ENCODE measurements around the gene ANKRD13B. TPM values are rescaled to one million over a fixed set of nuclear protein-coding genes. Genes with fewer than 3 reads are reported as not detected.

The ANKRD13B gene
- total RNA-seq, 2 donors from 2014 or later = 7.9 to 13.5 TPM

DNA sequence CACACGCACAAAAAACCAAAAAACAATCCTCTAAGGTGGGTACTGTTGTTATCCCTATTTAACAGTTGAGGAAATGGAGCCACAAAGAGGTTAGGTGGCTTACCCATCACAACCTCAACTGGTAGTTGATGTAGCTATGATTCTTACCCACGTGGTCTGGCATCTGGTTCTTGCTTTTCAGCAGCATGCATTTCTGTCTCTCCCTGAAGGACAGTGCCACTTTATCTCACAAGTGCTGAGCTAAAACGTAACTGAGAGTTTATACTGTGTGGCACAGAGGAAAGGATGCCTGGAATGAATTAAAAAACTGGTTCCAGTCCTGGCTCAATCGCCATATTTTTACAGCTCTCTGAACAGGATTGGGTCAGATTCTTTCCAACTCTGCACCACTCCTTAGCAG, 31.7 kb downstream of the ANKRD13B start:
- peak overlapping the region; percentile 85 to 91 for H3K4me3 Mint-ChIP-seq
- peak; percentile 56 to 59 for ATAC-seq (replicated peaks in 1 of 2)
- no peaks in the 10 kb centered on the region for H3K9me3 Mint-ChIP-seq

DNA sequence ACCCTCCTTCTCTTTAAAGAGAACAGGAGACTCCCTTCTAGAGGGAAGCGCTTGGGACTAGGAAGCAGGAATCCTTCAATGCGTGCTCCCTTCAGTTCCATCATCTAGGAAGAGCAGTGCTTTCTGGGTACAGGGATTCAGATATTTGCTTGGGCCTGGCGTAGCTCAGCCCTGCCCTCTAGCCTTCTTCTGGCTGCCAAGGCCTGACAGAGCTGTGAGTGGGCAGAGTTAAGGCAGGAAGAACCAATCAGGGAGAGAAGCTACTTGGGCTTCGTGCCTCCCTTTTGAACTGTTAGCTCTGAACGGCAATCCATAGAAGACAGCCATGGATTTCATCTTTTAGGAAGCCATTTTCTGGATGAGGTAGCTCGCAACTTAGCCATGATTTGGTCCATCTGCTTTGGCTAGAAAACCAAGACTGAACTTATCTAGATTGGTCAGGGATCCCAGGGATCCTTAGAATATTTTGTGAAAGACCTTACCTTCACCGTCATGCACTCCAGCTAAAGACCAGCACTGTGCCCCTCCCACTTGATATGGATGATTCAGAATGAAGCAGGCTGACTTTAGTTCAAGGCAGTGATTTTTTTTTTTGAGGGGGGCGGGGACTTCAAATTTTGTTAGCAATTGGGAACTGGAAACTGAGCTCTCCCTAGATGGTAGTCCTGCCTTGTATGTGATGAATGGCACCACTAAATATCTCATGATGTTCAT, 32.3 kb downstream of the ANKRD13B start:
- H3K27ac Mint-ChIP-seq = peak overlapping the region; percentile 91

More for the DNA sequence above, 31.7 kb downstream of the ANKRD13B start:
- Mint-ChIP-seq H3K36me3 (ENCODE audit: insufficient read depth in 2 of 2) (no peaks in the 10 kb centered on the region), H3K27ac (peak overlapping the region; percentile 80), H3K27me3 (ENCODE audit: low read depth) (no peaks in the 10 kb centered on the region), H3K4me1 (ENCODE audit: low read depth) (peaks cover 76% of the 10 kb centered on the region)
- peak; percentile 47 to 56 for DNase-seq

DNA sequence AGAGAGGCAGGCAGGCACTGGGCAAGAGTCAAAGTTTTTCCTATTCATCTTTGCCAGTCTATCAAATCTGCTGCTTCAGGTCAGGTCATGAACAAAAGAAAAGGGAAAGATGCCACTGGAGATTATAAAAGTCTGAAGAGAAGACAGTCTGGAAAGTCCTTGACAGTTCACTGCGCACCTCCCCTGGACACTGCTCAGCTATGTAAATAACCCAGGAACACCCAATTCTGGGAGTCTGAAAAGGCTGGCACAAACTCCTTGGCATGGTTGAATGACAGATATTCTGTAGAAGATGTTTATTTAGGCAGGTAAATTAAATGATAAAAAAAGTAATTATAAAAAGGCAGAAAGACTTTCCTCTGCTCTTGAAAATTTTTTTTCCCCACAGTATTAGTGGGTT, 35.0 kb downstream of the ANKRD13B start:
- peaks cover 71% of the 10 kb centered on the region for H3K4me1 Mint-ChIP-seq (ENCODE audit: low read depth)
- H3K36me3 Mint-ChIP-seq (ENCODE audit: insufficient read depth in 2 of 2) = peaks cover 4% of the 10 kb centered on the region in 2 donors
- H3K27ac Mint-ChIP-seq = peak overlapping the region; percentile 52
- H3K9me3 Mint-ChIP-seq = no peaks in the 10 kb centered on the region
- ATAC-seq (replicated peaks in 1 of 2) (no peak), DNase-seq (no peak)
- no peaks in the 10 kb centered on the region for H3K27me3 Mint-ChIP-seq (ENCODE audit: low read depth)
- no peak overlapping the region for H3K4me3 Mint-ChIP-seq

More for the DNA sequence above, 32.3 kb downstream of the ANKRD13B start:
- no peaks in the 10 kb centered on the region for H3K27me3 Mint-ChIP-seq (ENCODE audit: low read depth)
- peaks cover 82% of the 10 kb centered on the region for H3K4me1 Mint-ChIP-seq (ENCODE audit: low read depth)
- no peaks in the 10 kb centered on the region for H3K9me3 Mint-ChIP-seq
- H3K36me3 Mint-ChIP-seq (ENCODE audit: insufficient read depth in 2 of 2) = no peaks in the 10 kb centered on the region
- H3K4me3 Mint-ChIP-seq = peak overlapping the region; percentile 85 to 91
- ATAC-seq (replicated peaks in 1 of 2) (no peak), DNase-seq (no peak)

DNA sequence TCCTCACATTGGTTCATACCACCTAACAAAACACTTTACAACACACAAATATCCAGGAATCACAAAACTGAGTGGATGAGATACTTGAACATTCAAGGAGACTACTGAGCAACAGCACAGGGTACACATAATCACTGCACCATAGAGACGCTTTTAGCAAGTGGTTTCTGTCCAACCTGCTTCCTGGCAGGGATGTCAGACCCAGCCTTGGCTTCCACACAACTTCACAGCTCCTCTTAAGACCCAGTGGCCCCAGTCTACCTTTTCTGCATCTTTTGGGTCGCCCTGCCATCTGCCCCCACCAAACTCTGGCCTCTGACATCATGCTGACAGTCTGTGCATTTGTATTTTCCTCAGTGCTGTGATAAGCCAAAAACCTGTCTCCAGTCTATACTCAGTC, 35.7 kb downstream of the ANKRD13B start:
- Mint-ChIP-seq H3K27me3 (ENCODE audit: low read depth) (no peaks in the 10 kb centered on the region), H3K4me3 (no peak overlapping the region), H3K27ac (peak overlapping the region; percentile 10), H3K9me3 (no peaks in the 10 kb centered on the region), H3K4me1 (ENCODE audit: low read depth) (peaks cover 66% of the 10 kb centered on the region), H3K36me3 (ENCODE audit: insufficient read depth in 2 of 2) (peaks cover 4 to 6% of the 10 kb centered on the region in 2 donors)
- no peak for DNase-seq
- ATAC-seq (replicated peaks in 1 of 2) = no peak

DNA sequence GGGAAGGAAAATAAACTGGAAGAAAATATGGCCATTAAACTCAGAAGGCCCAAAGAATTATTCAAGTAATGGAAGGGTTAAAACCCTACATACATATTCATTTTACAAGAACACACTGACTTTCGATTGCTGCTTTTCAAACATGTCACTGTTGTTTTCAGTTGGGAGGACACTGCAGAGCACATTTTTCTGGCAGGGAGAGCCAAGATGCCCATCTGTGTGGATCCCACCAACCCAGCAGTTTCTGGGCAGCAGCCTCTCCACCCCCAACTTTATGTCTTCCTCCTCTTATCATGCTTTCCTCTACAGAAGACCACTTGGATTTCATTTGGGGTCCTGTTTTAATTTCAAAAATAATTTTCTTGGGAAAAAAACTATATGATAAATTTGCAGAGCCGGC, 36.9 kb downstream of the ANKRD13B start:
- no peak for ATAC-seq (replicated peaks in 1 of 2)
- Mint-ChIP-seq H3K27me3 (ENCODE audit: low read depth) (no peaks in the 10 kb centered on the region), H3K4me3 (no peak overlapping the region), H3K9me3 (no peaks in the 10 kb centered on the region), H3K36me3 (ENCODE audit: insufficient read depth in 2 of 2) (peaks cover 6 to 12% of the 10 kb centered on the region in 2 donors), H3K4me1 (ENCODE audit: low read depth) (peaks cover 59% of the 10 kb centered on the region), H3K27ac (peak overlapping the region; percentile 71)
- DNase-seq = no peak

DNA sequence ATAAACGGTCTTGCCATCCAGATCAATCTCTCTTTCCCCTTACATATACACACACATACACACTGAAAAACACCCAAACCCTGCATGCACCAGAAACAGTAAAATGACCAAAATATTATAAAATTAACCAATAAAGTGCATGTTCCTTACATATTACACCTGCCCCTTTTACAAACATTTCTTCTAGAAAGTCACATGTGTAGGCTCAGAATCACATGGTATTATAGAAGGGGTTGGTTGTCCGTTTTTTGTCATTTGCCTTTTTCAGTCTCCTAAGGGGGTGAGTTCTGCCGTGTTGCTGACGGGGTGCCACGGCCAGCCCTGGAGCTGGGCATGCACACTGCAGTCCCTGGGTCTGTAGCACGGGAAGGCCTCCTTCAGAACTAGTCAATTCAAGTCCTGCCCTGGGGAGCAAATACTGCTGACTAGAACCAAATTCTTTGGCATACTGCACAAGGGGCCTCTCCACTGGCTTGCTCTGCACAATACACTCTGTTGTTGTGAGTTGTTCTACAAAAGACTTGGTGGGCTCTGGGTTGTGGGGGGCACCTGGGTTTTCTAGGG, 37.8 kb downstream of the ANKRD13B start:
- Mint-ChIP-seq H3K27ac (no peak overlapping the region), H3K27me3 (ENCODE audit: low read depth) (no peaks in the 10 kb centered on the region), H3K36me3 (ENCODE audit: insufficient read depth in 2 of 2) (peaks cover 6 to 14% of the 10 kb centered on the region in 2 donors), H3K4me3 (no peak overlapping the region), H3K4me1 (ENCODE audit: low read depth) (peaks cover 51% of the 10 kb centered on the region), H3K9me3 (no peaks in the 10 kb centered on the region)
- no peak for ATAC-seq (replicated peaks in 1 of 2)
- DNase-seq = no peak

DNA sequence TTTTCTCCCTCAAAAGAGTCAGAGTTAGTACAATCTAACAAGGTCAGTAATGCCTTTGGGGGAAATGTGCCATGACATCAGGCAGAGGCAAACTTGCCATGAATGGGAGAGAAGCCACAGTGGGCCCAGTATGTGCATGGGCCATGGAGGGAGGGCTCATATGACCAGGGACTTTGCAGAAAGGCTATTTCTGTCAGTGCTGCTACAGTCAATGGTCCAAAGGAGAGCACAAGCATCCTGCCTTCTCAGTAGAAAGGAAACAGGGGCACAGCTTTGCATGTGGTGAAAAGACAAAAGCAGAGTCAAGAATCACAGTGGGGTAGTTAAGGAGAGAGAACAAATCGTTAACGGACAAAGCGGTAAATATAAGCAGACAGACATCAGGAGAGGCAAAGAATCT, 41.0 kb downstream of the ANKRD13B start:
- no peak overlapping the region for H3K27ac Mint-ChIP-seq
- H3K9me3 Mint-ChIP-seq = no peaks in the 10 kb centered on the region
- no peak overlapping the region for H3K4me3 Mint-ChIP-seq
- no peaks in the 10 kb centered on the region for H3K27me3 Mint-ChIP-seq (ENCODE audit: low read depth)
- DNase-seq = no peak
- H3K36me3 Mint-ChIP-seq (ENCODE audit: insufficient read depth in 2 of 2) = peaks cover 6 to 14% of the 10 kb centered on the region in 2 donors
- peaks cover 31% of the 10 kb centered on the region for H3K4me1 Mint-ChIP-seq (ENCODE audit: low read depth)
- ATAC-seq (replicated peaks in 1 of 2) = no peak

DNA sequence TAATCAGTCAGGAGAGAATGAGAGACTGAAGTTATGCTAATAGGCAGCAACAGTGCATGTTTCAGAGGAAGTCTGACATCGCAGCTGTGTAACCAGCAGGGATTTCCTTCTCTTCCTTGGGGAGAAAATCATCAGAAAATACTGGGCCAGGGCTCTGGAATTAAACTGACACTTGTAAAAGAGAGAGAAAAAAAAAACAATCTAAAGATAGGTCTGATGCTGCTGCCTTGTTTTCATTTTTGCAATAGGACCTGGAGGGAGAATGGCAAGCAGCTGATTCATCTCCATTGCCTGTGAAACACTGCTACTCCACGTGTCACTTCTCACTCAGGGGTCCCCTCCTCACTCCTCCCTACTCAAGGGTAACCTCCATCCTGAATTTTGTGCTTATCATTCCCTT, 47.5 kb downstream of the ANKRD13B start:
- DNase-seq = no peak
- Mint-ChIP-seq H3K36me3 (ENCODE audit: insufficient read depth in 2 of 2) (peaks cover 0 to 6% of the 10 kb centered on the region in 2 donors), H3K4me1 (ENCODE audit: low read depth) (peaks cover 44% of the 10 kb centered on the region), H3K4me3 (peak overlapping the region; percentile 5 to 16), H3K9me3 (no peaks in the 10 kb centered on the region), H3K27ac (peak overlapping the region; percentile 83), H3K27me3 (ENCODE audit: low read depth) (no peaks in the 10 kb centered on the region)
- no peak for ATAC-seq (replicated peaks in 1 of 2)

DNA sequence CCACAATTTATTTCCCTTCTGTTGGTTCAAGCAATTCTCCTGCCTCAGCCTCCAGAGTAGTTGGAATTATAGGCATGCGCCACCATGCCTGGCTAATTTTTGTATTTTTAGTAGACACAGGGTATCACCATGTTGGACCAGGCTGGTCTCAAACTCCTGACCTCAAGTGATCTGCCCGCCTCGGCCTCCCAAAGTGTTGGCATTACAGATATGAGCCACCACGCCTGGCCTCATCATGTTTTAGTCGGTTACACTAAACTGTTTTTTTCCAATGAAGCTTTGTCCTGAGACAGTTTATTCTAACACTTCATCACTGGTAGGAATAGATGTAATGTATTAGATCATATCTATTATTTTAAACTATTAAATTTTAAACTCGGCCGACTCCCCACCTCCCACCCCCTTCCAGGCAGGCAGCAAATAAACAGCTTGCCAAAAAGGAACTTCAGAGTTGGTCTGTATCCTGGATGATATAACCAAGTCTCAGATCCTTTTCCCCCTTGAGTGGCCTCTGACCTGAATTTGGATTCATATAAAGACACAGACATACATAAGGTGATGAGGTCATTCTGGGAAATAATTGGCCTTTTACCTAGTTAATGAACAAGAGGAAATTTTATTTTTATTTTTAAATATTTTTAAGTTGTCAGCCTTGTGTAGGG, 48.2 kb downstream of the ANKRD13B start:
- DNase-seq = no peak
- Mint-ChIP-seq H3K36me3 (ENCODE audit: insufficient read depth in 2 of 2) (peaks cover 0 to 4% of the 10 kb centered on the region in 2 donors), H3K27ac (peak overlapping the region; percentile 83), H3K4me1 (ENCODE audit: low read depth) (peaks cover 51% of the 10 kb centered on the region), H3K27me3 (ENCODE audit: low read depth) (no peaks in the 10 kb centered on the region), H3K4me3 (no peak overlapping the region), H3K9me3 (no peaks in the 10 kb centered on the region)
- no peak for ATAC-seq (replicated peaks in 1 of 2)

DNA sequence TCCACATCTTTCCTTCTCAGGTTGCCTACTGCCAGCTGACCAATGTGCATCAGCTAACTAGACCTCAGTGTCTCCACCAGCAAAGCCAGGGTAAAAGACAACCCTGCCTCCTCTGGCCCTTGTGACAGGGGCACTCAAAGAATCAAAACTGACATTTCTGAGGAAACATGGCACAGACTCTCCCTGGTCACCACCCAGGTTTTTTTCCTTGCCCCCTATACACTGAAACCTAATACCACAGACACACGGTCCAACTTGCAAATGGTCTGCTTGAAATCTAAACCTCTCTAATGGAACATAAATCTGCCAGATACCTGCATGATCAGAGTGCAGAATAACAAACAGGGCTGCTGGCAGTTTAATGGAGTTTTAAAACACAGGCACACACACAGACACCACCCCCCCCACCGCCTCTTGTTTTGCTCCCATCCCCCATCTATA, 49.3 kb downstream of the ANKRD13B start:
- no peak for ATAC-seq (replicated peaks in 1 of 2)
- peak overlapping the region; percentile 76 for H3K27ac Mint-ChIP-seq
- H3K4me1 Mint-ChIP-seq (ENCODE audit: low read depth) = peaks cover 53% of the 10 kb centered on the region

DNA sequence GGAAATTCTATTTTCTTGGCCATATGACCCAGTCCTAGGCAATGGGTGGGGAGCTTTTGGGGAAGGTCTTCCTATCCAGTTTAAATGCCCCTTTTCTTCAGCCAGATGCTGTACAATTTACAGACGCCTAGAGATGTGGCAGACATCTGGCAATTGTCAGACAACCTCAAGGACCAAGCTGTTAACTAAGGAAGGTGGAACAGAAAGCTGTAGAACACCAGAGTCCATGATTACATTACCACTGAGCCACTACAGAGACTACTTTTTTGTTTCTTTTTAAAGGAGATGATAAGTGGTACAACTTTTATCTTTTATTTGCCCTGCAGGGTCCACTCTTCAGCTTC, 50.9 kb downstream of the ANKRD13B start:
- ATAC-seq (replicated peaks in 1 of 2) = no peak
- no peak overlapping the region for H3K27ac Mint-ChIP-seq
- peaks cover 0 to 11% of the 10 kb centered on the region in 2 donors for H3K36me3 Mint-ChIP-seq (ENCODE audit: insufficient read depth in 2 of 2)

More for the DNA sequence above, 49.3 kb downstream of the ANKRD13B start:
- no peak for DNase-seq
- H3K36me3 Mint-ChIP-seq (ENCODE audit: insufficient read depth in 2 of 2) = peaks cover 0 to 4% of the 10 kb centered on the region in 2 donors
- H3K9me3 Mint-ChIP-seq = no peaks in the 10 kb centered on the region
- H3K4me3 Mint-ChIP-seq = no peak overlapping the region
- H3K27me3 Mint-ChIP-seq (ENCODE audit: low read depth) = no peaks in the 10 kb centered on the region

DNA sequence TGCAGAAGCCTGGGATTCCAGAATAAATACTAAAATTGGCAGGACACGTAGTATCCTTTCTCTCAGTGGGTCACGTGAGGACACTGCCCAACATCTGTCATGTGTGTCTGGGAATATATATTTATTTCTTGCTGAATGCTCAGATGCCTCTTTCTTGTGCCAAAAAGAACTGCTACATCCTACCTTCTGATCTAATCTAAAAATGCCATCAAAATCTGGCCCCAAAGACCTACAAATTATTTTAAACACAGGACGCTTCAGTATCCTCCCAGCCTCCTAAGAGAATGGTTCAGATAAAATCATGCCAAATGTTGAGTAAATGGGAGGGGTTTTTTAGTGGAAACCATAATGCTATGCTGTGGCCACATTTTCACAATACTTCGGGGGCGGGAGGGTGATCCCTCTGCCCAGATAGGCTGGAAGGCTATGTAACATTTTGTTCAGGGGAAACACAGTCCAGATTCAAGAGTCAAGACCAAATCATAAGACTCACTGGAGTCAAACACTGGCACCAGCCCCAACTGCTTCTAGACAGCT, 52.7 kb downstream of the ANKRD13B start:
- Mint-ChIP-seq H3K9me3 (no peaks in the 10 kb centered on the region), H3K27me3 (ENCODE audit: low read depth) (no peaks in the 10 kb centered on the region), H3K4me3 (no peak overlapping the region), H3K4me1 (ENCODE audit: low read depth) (peaks cover 30% of the 10 kb centered on the region), H3K36me3 (ENCODE audit: insufficient read depth in 2 of 2) (peaks cover 2 to 11% of the 10 kb centered on the region in 2 donors), H3K27ac (peak overlapping the region; percentile 73)
- DNase-seq = no peak
- peak in 1 of 2 donors; percentile 45 for ATAC-seq (replicated peaks in 1 of 2)

More for the DNA sequence above, 50.9 kb downstream of the ANKRD13B start:
- H3K4me3 Mint-ChIP-seq = no peak overlapping the region
- no peaks in the 10 kb centered on the region for H3K9me3 Mint-ChIP-seq
- H3K27me3 Mint-ChIP-seq (ENCODE audit: low read depth) = no peaks in the 10 kb centered on the region
- H3K4me1 Mint-ChIP-seq (ENCODE audit: low read depth) = peaks cover 47% of the 10 kb centered on the region
- DNase-seq = no peak

DNA sequence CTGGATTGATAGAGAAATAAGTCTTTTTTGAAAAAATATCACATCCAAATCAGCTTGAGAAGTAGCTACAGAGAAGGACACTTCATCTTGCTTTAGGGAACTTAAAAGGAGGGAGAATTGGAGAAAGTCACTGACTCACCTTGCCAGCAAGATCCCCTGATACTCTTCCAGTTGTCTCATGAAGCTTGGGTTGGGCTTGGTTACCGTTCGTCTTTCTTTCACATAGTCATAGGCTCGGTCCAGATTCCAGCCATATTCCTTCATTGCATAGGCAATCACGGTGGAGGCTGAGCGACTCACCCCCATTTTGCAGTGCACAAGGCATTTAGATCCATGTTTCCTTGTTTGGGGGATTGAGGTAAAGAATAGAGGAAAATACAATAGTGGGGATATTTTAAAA, 55.1 kb downstream of the ANKRD13B start:
- ATAC-seq (replicated peaks in 1 of 2) = no peak
- Mint-ChIP-seq H3K4me1 (ENCODE audit: low read depth) (peaks cover 16% of the 10 kb centered on the region), H3K9me3 (no peaks in the 10 kb centered on the region), H3K27ac (peak overlapping the region; percentile 6), H3K27me3 (ENCODE audit: low read depth) (no peaks in the 10 kb centered on the region), H3K4me3 (no peak overlapping the region), H3K36me3 (ENCODE audit: insufficient read depth in 2 of 2) (peaks cover 2 to 11% of the 10 kb centered on the region in 2 donors)
- no peak for DNase-seq
